DMS79 treated with DMSO at 0.1 percent for 48 hours (cell line): Measurements from ENCODE around the gene ABHD2.
A peak's percentile ranks its signal among the peaks of the same experiment; 100 is the strongest.
"Not testable (repeated sequence)": the region's sequence is repeated elsewhere in the genome, so short reads cannot be mapped to it uniquely, and the experiment has no call there.

Source experiments
- DNase-seq: peaks from one replicate; lab custom pipeline; 2025; lab: John Stamatoyannopoulos, UW

ABHD2 gene

GRCh38 chr15:89075101-89075640 is 13.1 kb upstream of the ABHD2 start:
- no peak for DNase-seq

DNA sequence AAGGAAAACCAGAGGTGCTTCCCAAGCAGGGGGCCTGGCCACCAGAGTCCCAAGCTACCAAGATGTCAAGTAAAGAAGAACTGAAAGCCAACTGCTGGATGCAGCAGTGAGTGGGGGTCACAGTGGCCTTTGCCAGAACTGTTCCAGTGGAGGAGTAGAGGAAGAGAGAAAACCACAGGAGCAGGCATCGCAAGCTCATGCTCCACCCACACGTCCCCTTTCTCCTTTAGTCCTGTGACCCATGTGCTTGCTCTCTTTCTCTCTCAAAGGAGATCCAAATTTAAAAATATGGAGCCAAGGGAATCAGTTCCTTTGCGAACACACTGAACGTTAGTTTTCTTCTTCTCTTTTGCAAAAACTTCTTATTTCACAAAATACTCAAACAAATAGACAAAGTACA is 12.4 kb upstream of the ABHD2 start:
- DNase-seq: no peak

DNA sequence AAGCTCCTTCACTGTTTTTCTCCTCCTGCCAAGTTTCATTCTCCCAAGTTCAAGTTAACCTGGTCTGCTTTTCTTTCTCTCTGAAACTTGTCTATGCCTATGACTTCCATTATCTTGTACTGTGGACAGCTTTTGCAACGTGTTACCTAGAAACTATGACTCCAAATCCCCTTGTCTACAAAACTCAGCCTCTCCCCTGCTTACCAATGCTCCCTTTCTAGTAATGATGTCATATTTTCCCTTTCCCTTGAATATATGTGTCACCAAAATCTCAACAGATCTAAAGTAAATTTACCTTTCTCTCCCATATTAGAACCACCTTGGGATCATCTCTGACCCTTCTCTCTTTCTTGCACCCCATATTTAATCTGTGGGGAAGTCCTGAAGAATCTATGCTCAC is 10.5 kb upstream of the ABHD2 start:
- DNase-seq: no peak

GRCh38 chr15:89078851-89079810 is 9.1 kb upstream of the ABHD2 start:
- DNase-seq: no peak

GRCh38 chr15:89081878-89082277 is 6.4 kb upstream of the ABHD2 start:
- no peak for DNase-seq

GRCh38 chr15:89083246-89083645 is 5.0 kb upstream of the ABHD2 start:
- DNase-seq: no peak

DNA sequence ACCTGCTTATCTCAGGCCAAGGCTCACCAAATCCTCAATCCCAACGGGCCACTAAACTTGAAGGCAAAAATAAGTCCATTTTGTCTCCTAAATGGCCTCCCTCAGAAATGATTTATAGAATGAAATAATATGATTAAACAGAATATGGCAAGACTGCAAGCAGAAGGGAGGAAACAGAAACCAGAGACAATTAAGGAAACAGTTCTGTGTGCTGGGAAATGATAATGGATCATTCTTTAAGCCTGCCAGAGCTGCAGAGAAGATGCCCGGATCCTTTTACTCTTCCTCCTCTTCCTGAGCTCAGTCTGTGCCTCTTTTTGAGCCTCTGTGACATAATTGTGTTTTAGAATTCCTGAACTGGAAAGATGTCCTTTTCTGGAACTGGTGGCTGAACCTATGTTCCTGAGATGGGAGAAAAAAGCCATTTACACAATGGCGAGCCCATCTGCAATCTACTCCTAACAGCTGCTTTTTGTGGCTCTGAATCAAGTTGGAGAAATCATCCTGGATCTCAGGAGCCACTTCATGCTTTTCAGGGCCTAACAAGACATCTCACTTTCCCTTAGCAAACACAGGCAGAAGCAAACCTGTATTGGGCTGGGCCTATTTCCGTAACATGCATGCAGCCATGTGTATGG is 2.8 kb upstream of the ABHD2 start:
- DNase-seq: no peak

- DNase-seq: not testable (repeated sequence)
Measured at GRCh38 chr15:89085933-89086332, 2.3 kb upstream of the ABHD2 start.

GRCh38 chr15:89086390-89086789 is 1.9 kb upstream of the ABHD2 start:
- DNase-seq: not testable (repeated sequence)

- no peak for DNase-seq
Measured at GRCh38 chr15:89087161-89087829, 961 bp upstream of the ABHD2 start.

- no peak for DNase-seq
Measured at GRCh38 chr15:89088605-89089315, 504 bp downstream of the ABHD2 start.

- peak; percentile 76 for DNase-seq
Measured at GRCh38 chr15:89089316-89090230, 1.3 kb downstream of the ABHD2 start.

GRCh38 chr15:89090791-89091626 is 2.8 kb downstream of the ABHD2 start:
- no peak for DNase-seq

- no peak for DNase-seq
Measured at GRCh38 chr15:89091627-89092220, 3.5 kb downstream of the ABHD2 start.

- DNase-seq: no peak
Measured at GRCh38 chr15:89093509-89093908, 5.3 kb downstream of the ABHD2 start.

GRCh38 chr15:89095073-89095472 is 6.8 kb downstream of the ABHD2 start:
- no peak for DNase-seq

DNA sequence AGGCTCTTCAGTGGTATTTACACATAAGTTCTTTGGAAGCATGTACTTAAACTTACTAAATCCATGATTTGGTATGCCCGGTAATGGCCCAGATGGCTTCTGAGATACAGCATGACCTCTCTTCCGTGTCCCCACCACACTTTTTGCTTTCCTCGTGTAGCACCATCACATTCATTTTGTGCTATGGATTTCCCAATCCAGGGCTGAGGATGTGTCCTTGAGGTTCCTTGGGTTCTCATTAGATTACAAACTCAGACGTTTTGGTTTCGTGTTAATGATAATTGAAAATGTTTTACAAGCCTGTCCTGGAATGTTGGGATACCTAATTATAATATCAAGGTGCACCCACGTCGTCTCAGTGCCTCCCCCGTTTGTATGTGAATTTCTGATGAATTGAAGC is 7.3 kb downstream of the ABHD2 start:
- DNase-seq: no peak

- no peak for DNase-seq
Measured at GRCh38 chr15:89096664-89097063, 8.4 kb downstream of the ABHD2 start.

GRCh38 chr15:89097313-89097712 is 9.1 kb downstream of the ABHD2 start:
- DNase-seq: no peak
